Parathyroid adenoma (tissue), 2 donors: Measurements from ENCODE around the gene BRWD1.

ENCODE experiments used
- H2AFZ ChIP-seq: fragments of 300-600 bp; sonication (generic); one replicate; pipeline ENCODE4 v1.7.0; 2017; ENCODE audit warnings: antibody characterized with exemption, mild to moderate bottlenecking
- H3K27ac ChIP-seq: fragments of 300-600 bp; sonication (generic); one replicate; pipeline ENCODE4 v1.7.0; 2017
- H3K27me3 ChIP-seq: fragments of 300-600 bp; sonication (generic); one replicate; pipeline ENCODE4 v1.7.0; 2017; ENCODE audit warnings: low read length; ENCODE audit not compliant: control insufficient read depth, insufficient read depth
- H3K36me3 ChIP-seq: fragments of 300-600 bp; sonication (generic); one replicate; pipeline ENCODE4 v1.7.0; 2017; ENCODE audit warnings: low read length; ENCODE audit not compliant: control insufficient read depth, insufficient read depth
- H3K4me1 ChIP-seq: fragments of 300-600 bp; sonication (generic); one replicate; pipeline ENCODE4 v1.7.0; 2017; ENCODE audit warnings: control low read depth
- H3K4me2 ChIP-seq: fragments of 300-600 bp; sonication (generic); one replicate; pipeline ENCODE4 v1.7.0; 2017; ENCODE audit warnings: low read length
- H3K4me3 ChIP-seq: fragments of 300-600 bp; sonication (generic); one replicate; pipeline ENCODE4 v1.7.0; 2017; ENCODE audit warnings: low read depth, low read length
- H3K79me2 ChIP-seq: fragments of 300-600 bp; sonication (generic); one replicate; pipeline ENCODE4 v1.7.0; 2017; ENCODE audit warnings: control low read depth
- H3K9ac ChIP-seq: fragments of 300-600 bp; sonication (generic); one replicate; pipeline ENCODE4 v1.7.0; 2017; ENCODE audit warnings: mild to moderate bottlenecking
- H3K9me3 ChIP-seq: fragments of 300-600 bp; sonication (generic); one replicate; pipeline ENCODE4 v1.7.0; 2017; ENCODE audit warnings: low read length; ENCODE audit not compliant: control insufficient read depth
- TF ChIP-seq, protein P1 (sequence below): fragments of 300-600 bp; sonication (generic); IDR thresholded peaks from one replicate; pipeline ENCODE4 v1.7.0; 2017; ENCODE audit warnings: antibody characterized with exemption, mild to moderate bottlenecking
- donor health status: primary hyperparathyroidism.

Gene BRWD1

DNA sequence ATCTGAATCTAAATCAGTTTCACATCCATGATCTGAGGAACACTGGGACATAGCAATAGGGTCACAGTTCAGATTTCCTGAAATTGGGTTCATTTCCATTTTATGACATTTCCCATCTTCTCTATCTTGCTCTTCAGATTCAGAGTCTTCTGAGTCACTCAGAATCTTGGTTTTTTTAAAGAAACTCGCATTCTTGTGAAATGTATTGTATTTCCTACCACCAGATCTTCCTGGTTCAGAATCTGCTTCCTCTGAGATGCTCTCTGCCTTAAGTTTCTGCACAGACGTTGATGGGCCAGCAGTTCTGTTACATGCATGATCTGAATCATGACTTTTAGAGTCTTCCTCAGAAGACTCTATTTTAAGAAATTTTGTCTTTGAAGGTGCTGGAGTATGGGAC, 114.6 kb downstream of the BRWD1 start:
- H3K79me2 ChIP-seq, result no peaks in the 10 kb centered on the region
- no peak overlapping the region for H3K4me2 ChIP-seq
- H3K27ac ChIP-seq, result no peak overlapping the region
- no peaks in the 10 kb centered on the region for H3K36me3 ChIP-seq
- H3K9ac ChIP-seq, result no peak overlapping the region
- no peaks in the 10 kb centered on the region for H3K27me3 ChIP-seq
- H3K4me1 ChIP-seq, result no peaks in the 10 kb centered on the region
- TF ChIP-seq, protein P1, sequence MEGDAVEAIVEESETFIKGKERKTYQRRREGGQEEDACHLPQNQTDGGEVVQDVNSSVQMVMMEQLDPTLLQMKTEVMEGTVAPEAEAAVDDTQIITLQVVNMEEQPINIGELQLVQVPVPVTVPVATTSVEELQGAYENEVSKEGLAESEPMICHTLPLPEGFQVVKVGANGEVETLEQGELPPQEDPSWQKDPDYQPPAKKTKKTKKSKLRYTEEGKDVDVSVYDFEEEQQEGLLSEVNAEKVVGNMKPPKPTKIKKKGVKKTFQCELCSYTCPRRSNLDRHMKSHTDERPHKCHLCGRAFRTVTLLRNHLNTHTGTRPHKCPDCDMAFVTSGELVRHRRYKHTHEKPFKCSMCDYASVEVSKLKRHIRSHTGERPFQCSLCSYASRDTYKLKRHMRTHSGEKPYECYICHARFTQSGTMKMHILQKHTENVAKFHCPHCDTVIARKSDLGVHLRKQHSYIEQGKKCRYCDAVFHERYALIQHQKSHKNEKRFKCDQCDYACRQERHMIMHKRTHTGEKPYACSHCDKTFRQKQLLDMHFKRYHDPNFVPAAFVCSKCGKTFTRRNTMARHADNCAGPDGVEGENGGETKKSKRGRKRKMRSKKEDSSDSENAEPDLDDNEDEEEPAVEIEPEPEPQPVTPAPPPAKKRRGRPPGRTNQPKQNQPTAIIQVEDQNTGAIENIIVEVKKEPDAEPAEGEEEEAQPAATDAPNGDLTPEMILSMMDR, result no peak
- H3K9me3 ChIP-seq, result no peaks in the 10 kb centered on the region
- no peak overlapping the region for H3K4me3 ChIP-seq
- no peak overlapping the region for H2AFZ ChIP-seq

- Histone ChIP-seq H3K27me3 (no peaks in the 10 kb centered on the region), H3K9me3 (no peaks in the 10 kb centered on the region), H3K9ac (no peak overlapping the region), H3K27ac (no peak overlapping the region), H2AFZ (no peak overlapping the region), H3K4me1 (no peaks in the 10 kb centered on the region), H3K79me2 (no peaks in the 10 kb centered on the region), H3K4me3 (no peak overlapping the region), H3K36me3 (no peaks in the 10 kb centered on the region), H3K4me2 (no peak overlapping the region)
- TF ChIP-seq, protein P1, result no peak
Observed at GRCh38 chr21:39197448-39198233, 115.8 kb downstream of the BRWD1 start.

- Histone ChIP-seq H3K36me3 (no peaks in the 10 kb centered on the region), H3K4me2 (no peak overlapping the region), H3K9me3 (no peaks in the 10 kb centered on the region), H3K4me3 (no peak overlapping the region), H2AFZ (no peak overlapping the region), H3K79me2 (no peaks in the 10 kb centered on the region), H3K4me1 (no peaks in the 10 kb centered on the region), H3K9ac (no peak overlapping the region), H3K27ac (no peak overlapping the region), H3K27me3 (no peaks in the 10 kb centered on the region)
- TF ChIP-seq, protein P1, result no peak
Observed at GRCh38 chr21:39196838-39197237, 116.6 kb downstream of the BRWD1 start.

DNA sequence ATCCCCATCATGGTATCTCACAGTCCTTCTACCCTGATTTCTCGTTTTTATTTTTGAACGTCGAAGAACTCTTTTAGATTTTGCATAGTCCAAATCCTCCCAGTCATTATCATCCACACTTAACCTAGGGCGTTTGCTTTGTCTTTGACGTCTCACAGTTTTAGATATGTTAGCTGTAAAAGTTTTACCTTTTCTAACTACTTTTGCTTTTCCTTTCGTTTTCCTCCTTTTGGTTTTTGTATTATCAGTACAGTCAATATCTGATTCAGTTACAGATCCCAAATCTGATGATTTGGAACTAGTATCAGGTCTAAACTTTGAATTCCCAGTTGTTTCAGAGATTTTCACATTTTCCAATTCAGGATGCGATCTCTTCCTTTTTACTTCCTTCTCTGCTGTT, 117.1 kb downstream of the BRWD1 start:
- Histone ChIP-seq H2AFZ (no peak overlapping the region), H3K36me3 (no peaks in the 10 kb centered on the region), H3K27me3 (no peaks in the 10 kb centered on the region), H3K4me3 (no peak overlapping the region), H3K9ac (no peak overlapping the region), H3K9me3 (no peaks in the 10 kb centered on the region), H3K27ac (no peak overlapping the region), H3K4me1 (no peaks in the 10 kb centered on the region), H3K79me2 (no peaks in the 10 kb centered on the region), H3K4me2 (no peak overlapping the region)
- TF ChIP-seq, protein P1, result no peak

DNA sequence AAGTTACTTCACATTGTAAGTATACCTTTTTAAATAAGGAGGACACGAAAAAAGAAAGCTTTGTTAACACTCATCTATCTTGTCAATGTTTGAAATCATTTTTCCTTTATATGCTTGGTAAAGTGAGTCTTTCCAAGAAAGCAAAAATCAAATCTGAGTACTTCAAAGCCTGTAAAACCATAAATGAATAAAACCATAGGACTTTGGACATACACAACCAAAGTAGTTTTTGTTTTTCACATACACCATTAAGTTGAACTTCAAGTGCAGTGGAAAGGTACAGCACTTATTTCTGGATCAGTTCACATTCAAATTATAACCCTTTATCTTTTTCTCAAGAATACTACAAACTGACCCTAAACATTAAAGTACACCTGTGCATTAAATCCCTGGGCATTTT, 120.1 kb downstream of the BRWD1 start:
- Histone ChIP-seq H3K36me3 (no peaks in the 10 kb centered on the region), H3K4me1 (no peaks in the 10 kb centered on the region), H3K27me3 (no peaks in the 10 kb centered on the region), H3K9me3 (no peaks in the 10 kb centered on the region), H3K79me2 (no peaks in the 10 kb centered on the region), H3K27ac (no peak overlapping the region), H2AFZ (no peak overlapping the region), H3K4me3 (no peak overlapping the region), H3K4me2 (no peak overlapping the region), H3K9ac (no peak overlapping the region)
- TF ChIP-seq, protein P1, result no peak
